ENCODE data around the gene ICOS. TPM values are rescaled to one million over a fixed set of nuclear protein-coding genes. Genes with fewer than 3 reads are reported as not detected.

Gene ICOS
- total and polyA plus RNA-seq, 2 of the 8 experiments (the other 6 are each of a cell fraction or from before 2014, with no cell fraction given), result not detected

DNA sequence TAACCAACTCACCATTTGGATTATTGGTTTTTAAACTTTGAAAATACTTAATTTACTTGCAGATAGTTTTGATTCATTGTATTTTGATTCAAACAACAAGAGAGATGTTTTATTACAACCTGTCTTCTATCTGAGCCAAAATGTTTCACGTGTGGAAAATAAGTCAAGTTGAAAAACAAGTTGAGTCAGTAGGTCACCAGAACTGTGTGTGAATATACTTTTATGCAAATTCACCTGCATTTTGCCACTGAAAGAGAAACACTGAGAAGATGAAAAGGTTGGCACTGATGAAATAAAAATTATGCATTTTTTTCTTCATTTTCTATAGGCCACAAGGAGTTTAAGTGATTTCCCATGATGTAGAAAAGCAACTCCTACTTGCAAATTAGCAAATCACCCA lies 68.3 kb downstream of the ICOS start:
- no peak overlapping the region for H2AFZ ChIP-seq (ENCODE audit: low read length)
- H4K91ac ChIP-seq (replicated peaks; ENCODE audit: insufficient read length, low read length), result no peak overlapping the region
- ChIA-PET CTCF (ENCODE audit: partially characterized antibody) (no interaction called here), POLR2A (ENCODE audit: partially characterized antibody) (no interaction called here)
- H3K56ac ChIP-seq (replicated peaks; ENCODE audit: insufficient read length, low read depth, low read length), result no peak overlapping the region
- no peak overlapping the region for H3K9ac ChIP-seq (replicated peaks in 1 of 4; ENCODE audit: extremely low read depth in 1 of 4, low read depth in 3 of 4, low read length in 3 of 4)
- H3K27ac ChIP-seq (ENCODE audit: low read depth, low read length), result no peak overlapping the region
- DNase-seq (ENCODE audit: low read depth in 1 of 2, low spot score in 2 of 2) (no peak), FAIRE-seq (no peak)
- H2BK5ac ChIP-seq (ENCODE audit: low read depth, low read length), result no peak overlapping the region
- no peak overlapping the region for H3K18ac ChIP-seq (ENCODE audit: extremely low read depth, low read length)
- no peak overlapping the region for H2BK20ac ChIP-seq (ENCODE audit: low read length)
- H3K4me2 ChIP-seq (ENCODE audit: insufficient read depth in 1 of 2, low read depth in 2 of 2, low read length in 2 of 2), result no peak overlapping the region
- H3K23me2 ChIP-seq (ENCODE audit: low read depth, low read length), result no peaks in the 10 kb centered on the region
- no peaks in the 10 kb centered on the region for H3K36me3 ChIP-seq (ENCODE audit: control insufficient read depth in 2 of 4, insufficient read depth in 4 of 4, low read length in 3 of 4)
- H3K4me1 ChIP-seq (replicated peaks in 1 of 4; ENCODE audit: control insufficient read depth in 3 of 4, insufficient read depth in 4 of 4, low read length in 3 of 4), result no peaks in the 10 kb centered on the region
- no peak overlapping the region for H2BK120ac ChIP-seq (replicated peaks; ENCODE audit: low read depth, low read length)
- no peak overlapping the region for H4K8ac ChIP-seq (ENCODE audit: extremely low read depth, insufficient read depth, low read length)
- H3K14ac ChIP-seq (ENCODE audit: insufficient read length), result no peak overlapping the region
- no peak overlapping the region for H3K4ac ChIP-seq (replicated peaks; ENCODE audit: insufficient read length, low read depth, low read length)
- H2BK15ac ChIP-seq (ENCODE audit: low read length), result no peak overlapping the region
- no peaks in the 10 kb centered on the region for H4K20me1 ChIP-seq (replicated peaks in 1 of 2; ENCODE audit: control insufficient read depth in 1 of 2, insufficient read depth in 2 of 2, low read length in 2 of 2)
- H3K4me3 ChIP-seq (ENCODE audit: extremely low read depth in 1 of 4, insufficient read depth in 2 of 4, low read depth in 3 of 4, low read length in 4 of 4), result no peak overlapping the region
- H3K23ac ChIP-seq (ENCODE audit: insufficient read length), result no peak overlapping the region
- no peak overlapping the region for H2BK12ac ChIP-seq (ENCODE audit: low read depth, low read length)
- 93% methylated on average over 1 of the region's 1 CpG; no CpG with 5 or more reads in 1 of the 2 experiments for WGBS, 2 experiments (ENCODE audit: extremely low coverage in 1 of 2, insufficient coverage in 1 of 2, insufficient read length in 1 of 2, insufficient replicate concordance in 2 of 2, low coverage in 1 of 2, low lambda C conversion rate in 2 of 2, missing lambda C conversion rate in 1 of 2)
- no peaks in the 10 kb centered on the region for H3K79me2 ChIP-seq (ENCODE audit: control insufficient read depth in 1 of 2, insufficient read depth in 2 of 2, low read length in 2 of 2)
- no peaks in the 10 kb centered on the region for H3K27me3 ChIP-seq (replicated peaks in 1 of 4; ENCODE audit: control insufficient read depth in 3 of 4, extremely low read depth in 1 of 4, insufficient read depth in 3 of 4, low read length in 3 of 4)
- no peak overlapping the region for H2AK5ac ChIP-seq (ENCODE audit: low read depth, low read length)
- H4K5ac ChIP-seq (ENCODE audit: insufficient read length, low read depth, low read length), result no peak overlapping the region
- H3K79me1 ChIP-seq (ENCODE audit: low read depth, low read length), result no peaks in the 10 kb centered on the region
- H3K9me3 ChIP-seq (ENCODE audit: insufficient read depth in 2 of 2, low read depth in 1 of 2, low read length in 1 of 2), result no peaks in the 10 kb centered on the region
- TF ChIP-seq CBX5 (IDR thresholded peaks at IDR 0.05; ENCODE audit: low read depth, low read length) (no peak), EGR1 (IDR thresholded peaks at IDR 0.05; ENCODE audit: borderline replicate concordance, low read depth, low read length) (no peak), YY1 (IDR thresholded peaks at IDR 0.05; ENCODE audit: low read depth, low read length) (no peak), FOSL1 (IDR thresholded peaks at IDR 0.05; ENCODE audit: insufficient read depth, low read depth, low read length) (no peak), BACH1 (IDR thresholded peaks at IDR 0.05; ENCODE audit: low read length) (no peak), KDM4A (IDR thresholded peaks at IDR 0.05; ENCODE audit: low read depth, low read length, severe bottlenecking) (no peak), SP2 (IDR thresholded peaks at IDR 0.05; ENCODE audit: low read length) (no peak)
- TF ChIP-seq, protein P1, sequence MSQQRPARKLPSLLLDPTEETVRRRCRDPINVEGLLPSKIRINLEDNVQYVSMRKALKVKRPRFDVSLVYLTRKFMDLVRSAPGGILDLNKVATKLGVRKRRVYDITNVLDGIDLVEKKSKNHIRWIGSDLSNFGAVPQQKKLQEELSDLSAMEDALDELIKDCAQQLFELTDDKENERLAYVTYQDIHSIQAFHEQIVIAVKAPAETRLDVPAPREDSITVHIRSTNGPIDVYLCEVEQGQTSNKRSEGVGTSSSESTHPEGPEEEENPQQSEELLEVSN (IDR thresholded peaks at IDR 0.05), result no peak

All from H1 (cell line).